DOHH2 (cell line): ENCODE results near the gene SAMD5.

Experiments used
- H3F3A ChIP-seq: fragments of 200-600 bp; sonication (generic), shearing (Covaris generic); 2 replicates; pipeline ENCODE4 v1.6.0; 2016; ENCODE audit warnings: antibody characterized with exemption, mild to moderate bottlenecking; ENCODE audit not compliant: control insufficient read depth, insufficient read depth
- H3K27ac ChIP-seq: fragments of 200-600 bp; sonication (generic); 2 replicates; pipeline ENCODE4 v1.5.1; 2014; ENCODE audit warnings: low read depth, mild to moderate bottlenecking, low read length, moderate library complexity
- H3K27me3 ChIP-seq: fragments of 200-600 bp; sonication (generic); 2 replicates; pipeline ENCODE4 v1.6.1; 2014; ENCODE audit warnings: mild to moderate bottlenecking, low read length, mixed read lengths; ENCODE audit not compliant: control insufficient read depth
- H3K36me3 ChIP-seq: fragments of 200-600 bp; sonication (generic); 2 replicates; pipeline ENCODE4 v1.6.1; 2014; ENCODE audit warnings: mild to moderate bottlenecking, low read length, moderate library complexity, mixed read lengths; ENCODE audit not compliant: control insufficient read depth
- H3K4me1 ChIP-seq: fragments of 200-600 bp; sonication (generic); 2 replicates; pipeline ENCODE4 v1.6.1; 2014; ENCODE audit warnings: mild to moderate bottlenecking, low read length, mixed read lengths; ENCODE audit not compliant: control insufficient read depth
- H3K4me2 ChIP-seq: fragments of 200-600 bp; sonication (generic); 2 replicates; pipeline ENCODE4 v1.6.0; 2014; ENCODE audit warnings: mild to moderate bottlenecking, low read length, moderate library complexity
- H3K4me3 ChIP-seq: fragments of 200-600 bp; sonication (generic); 2 replicates; pipeline ENCODE4 v1.5.1; 2014; ENCODE audit warnings: mild to moderate bottlenecking, low read length, mixed read lengths
- H3K79me2 ChIP-seq: fragments of 200-600 bp; sonication (generic); 2 replicates; pipeline ENCODE4 v1.6.1; 2014; ENCODE audit warnings: mild to moderate bottlenecking, low read length, mixed read lengths; ENCODE audit not compliant: control insufficient read depth
- H3K9me2 ChIP-seq: fragments of 200-600 bp; sonication (generic); replicated peaks from 2 replicates; pipeline ENCODE4 v1.6.1; 2014; ENCODE audit warnings: mild to moderate bottlenecking, low read length, mixed read lengths; ENCODE audit not compliant: control insufficient read depth
- H3K9me3 ChIP-seq: fragments of 200-600 bp; sonication (generic); 2 replicates; pipeline ENCODE4 v1.6.1; 2014; ENCODE audit warnings: antibody characterized with exemption, low read length, mixed read lengths; ENCODE audit not compliant: control insufficient read depth, insufficient read depth
- H4K20me1 ChIP-seq: fragments of 200-600 bp; sonication (generic); 2 replicates; pipeline ENCODE4 v1.6.0; 2014; ENCODE audit warnings: low read depth, mild to moderate bottlenecking, antibody characterized with exemption, low read length, moderate library complexity; ENCODE audit not compliant: control insufficient read depth, insufficient read depth
- EZH2phosphoT487 ChIP-seq: fragments of 200-600 bp; sonication (generic); IDR thresholded peaks from 2 replicates; pipeline ENCODE4 v1.6.1; 2017; ENCODE audit warnings: borderline replicate concordance, mild to moderate bottlenecking, antibody characterized with exemption, low read length, moderate library complexity, mixed read lengths
- TF ChIP-seq, protein P1 (sequence below): fragments of 200-600 bp; sonication (generic); IDR thresholded peaks from one replicate; pipeline ENCODE4 v1.5.1; 2014; ENCODE audit warnings: antibody characterized with exemption, mild to moderate bottlenecking, low read depth, low read length; ENCODE audit not compliant: poor library complexity, severe bottlenecking

Gene SAMD5

DNA sequence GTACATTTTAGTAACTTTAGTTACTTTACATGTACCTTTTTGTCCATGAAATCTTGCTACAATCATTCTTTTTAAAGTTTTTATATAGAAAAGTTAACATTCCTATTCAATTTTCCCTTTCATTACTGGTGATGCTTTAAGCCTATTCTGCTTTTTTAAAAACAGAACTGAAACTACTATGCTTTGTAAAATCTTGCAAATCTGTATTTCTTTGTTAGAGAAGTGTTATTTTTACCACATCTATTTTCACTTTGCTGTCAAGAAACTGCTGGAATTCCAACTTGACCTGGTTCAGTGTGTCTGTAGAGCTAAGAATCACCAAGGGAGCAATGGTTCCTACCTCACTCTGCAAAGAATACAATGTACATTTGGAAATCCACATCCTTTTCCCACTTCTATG, 21.8 kb upstream of the SAMD5 start:
- Histone ChIP-seq H3K36me3 (no peaks in the 10 kb centered on the region), H3K4me2 (no peak overlapping the region), H3K9me2 (no peaks in the 10 kb centered on the region), H3K9me3 (no peaks in the 10 kb centered on the region), H3K79me2 (no peaks in the 10 kb centered on the region), H3K27me3 (no peaks in the 10 kb centered on the region), H3F3A (no peaks in the 10 kb centered on the region), H3K4me1 (no peaks in the 10 kb centered on the region), H3K27ac (no peak overlapping the region), H3K4me3 (no peak overlapping the region), H4K20me1 (no peaks in the 10 kb centered on the region)
- TF ChIP-seq, protein P1, sequence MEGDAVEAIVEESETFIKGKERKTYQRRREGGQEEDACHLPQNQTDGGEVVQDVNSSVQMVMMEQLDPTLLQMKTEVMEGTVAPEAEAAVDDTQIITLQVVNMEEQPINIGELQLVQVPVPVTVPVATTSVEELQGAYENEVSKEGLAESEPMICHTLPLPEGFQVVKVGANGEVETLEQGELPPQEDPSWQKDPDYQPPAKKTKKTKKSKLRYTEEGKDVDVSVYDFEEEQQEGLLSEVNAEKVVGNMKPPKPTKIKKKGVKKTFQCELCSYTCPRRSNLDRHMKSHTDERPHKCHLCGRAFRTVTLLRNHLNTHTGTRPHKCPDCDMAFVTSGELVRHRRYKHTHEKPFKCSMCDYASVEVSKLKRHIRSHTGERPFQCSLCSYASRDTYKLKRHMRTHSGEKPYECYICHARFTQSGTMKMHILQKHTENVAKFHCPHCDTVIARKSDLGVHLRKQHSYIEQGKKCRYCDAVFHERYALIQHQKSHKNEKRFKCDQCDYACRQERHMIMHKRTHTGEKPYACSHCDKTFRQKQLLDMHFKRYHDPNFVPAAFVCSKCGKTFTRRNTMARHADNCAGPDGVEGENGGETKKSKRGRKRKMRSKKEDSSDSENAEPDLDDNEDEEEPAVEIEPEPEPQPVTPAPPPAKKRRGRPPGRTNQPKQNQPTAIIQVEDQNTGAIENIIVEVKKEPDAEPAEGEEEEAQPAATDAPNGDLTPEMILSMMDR, result no peak
- no peak for TF ChIP-seq EZH2phosphoT487

DNA sequence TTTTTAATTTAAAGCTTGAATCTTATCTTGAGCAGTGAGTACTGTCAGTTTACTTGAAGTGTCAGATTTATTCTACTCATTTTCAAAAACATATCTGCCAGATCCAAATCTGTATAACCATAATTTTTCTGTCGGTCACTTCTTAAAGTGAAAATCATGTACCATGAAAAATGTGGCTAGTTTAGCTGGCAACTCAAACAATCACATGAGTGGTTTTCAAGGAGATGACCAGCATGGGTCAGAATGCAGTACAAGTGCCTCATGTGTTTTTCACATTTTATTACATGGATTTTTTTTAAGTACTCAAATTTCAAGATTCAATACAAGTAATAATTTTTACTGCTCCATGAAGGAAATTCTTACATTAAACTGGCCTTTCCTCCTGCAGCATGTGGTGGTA, 11.0 kb upstream of the SAMD5 start:
- H3K9me2 ChIP-seq, result no peaks in the 10 kb centered on the region
- H3K4me1 ChIP-seq, result no peaks in the 10 kb centered on the region
- no peak overlapping the region for H3K4me2 ChIP-seq
- no peaks in the 10 kb centered on the region for H3K27me3 ChIP-seq
- H3K36me3 ChIP-seq, result no peaks in the 10 kb centered on the region
- no peaks in the 10 kb centered on the region for H3K79me2 ChIP-seq
- no peaks in the 10 kb centered on the region for H4K20me1 ChIP-seq
- no peak overlapping the region for H3K27ac ChIP-seq
- H3F3A ChIP-seq, result no peaks in the 10 kb centered on the region
- H3K9me3 ChIP-seq, result peaks cover 3% of the 10 kb centered on the region; the same call in 1 of the 2 replicates
- TF ChIP-seq, protein P1, result no peak
- H3K4me3 ChIP-seq, result no peak overlapping the region

DNA sequence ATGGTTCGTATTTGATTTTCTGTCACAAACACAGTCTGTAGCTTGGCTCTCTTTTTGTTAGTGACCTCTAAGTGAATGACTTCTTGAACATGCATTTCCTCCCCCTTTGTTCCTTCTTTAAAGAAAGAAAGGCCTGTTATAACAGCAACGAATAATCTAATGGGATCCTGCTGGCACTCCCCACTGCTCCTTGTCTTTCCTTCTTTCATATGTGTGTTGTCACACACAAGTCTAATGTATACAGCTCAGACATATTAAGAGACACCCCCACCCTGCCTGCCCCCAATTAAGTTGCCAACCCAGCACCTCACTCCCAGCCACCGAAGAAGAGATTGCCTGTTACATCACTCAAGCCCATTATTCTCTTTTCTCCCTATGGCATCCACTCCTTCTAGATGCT, 4.9 kb upstream of the SAMD5 start:
- no peak overlapping the region for H3K4me2 ChIP-seq
- no peaks in the 10 kb centered on the region for H3F3A ChIP-seq
- H3K4me3 ChIP-seq, result no peak overlapping the region
- H3K27ac ChIP-seq, result no peak overlapping the region
- H3K9me2 ChIP-seq, result no peaks in the 10 kb centered on the region
- H3K79me2 ChIP-seq, result no peaks in the 10 kb centered on the region
- TF ChIP-seq, protein P1, result no peak
- no peak for TF ChIP-seq EZH2phosphoT487
- H3K27me3 ChIP-seq, result peaks cover 13% of the 10 kb centered on the region
- H3K4me1 ChIP-seq, result no peaks in the 10 kb centered on the region
- no peaks in the 10 kb centered on the region for H3K9me3 ChIP-seq
- H3K36me3 ChIP-seq, result no peaks in the 10 kb centered on the region
- no peaks in the 10 kb centered on the region for H4K20me1 ChIP-seq

DNA sequence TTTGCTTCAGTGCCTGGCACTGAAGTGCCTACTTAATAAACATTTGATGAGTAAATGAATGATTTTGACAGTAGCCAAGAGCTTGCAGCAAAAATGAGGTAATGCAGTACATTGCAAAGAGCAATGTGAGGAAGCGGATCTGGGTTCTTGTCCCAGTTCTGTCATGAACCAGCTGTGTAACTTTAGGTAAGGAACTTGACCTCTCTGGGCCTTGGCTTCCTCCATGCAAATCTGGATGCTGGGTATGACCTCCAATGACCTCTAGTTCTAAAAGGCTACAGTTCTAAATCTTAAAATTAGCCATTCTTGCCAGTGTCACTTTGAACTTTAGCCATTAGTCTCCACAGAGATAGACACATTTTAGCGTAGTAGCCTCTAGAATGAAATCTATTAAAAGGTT, 3.6 kb upstream of the SAMD5 start:
- Histone ChIP-seq H3K27me3 (peaks cover 19% of the 10 kb centered on the region), H3K4me1 (no peaks in the 10 kb centered on the region), H3K9me2 (no peaks in the 10 kb centered on the region), H3K79me2 (no peaks in the 10 kb centered on the region), H3K27ac (no peak overlapping the region), H3K36me3 (no peaks in the 10 kb centered on the region), H4K20me1 (no peaks in the 10 kb centered on the region), H3K4me2 (no peak overlapping the region), H3F3A (no peaks in the 10 kb centered on the region), H3K4me3 (no peak overlapping the region), H3K9me3 (no peaks in the 10 kb centered on the region)
- TF ChIP-seq, protein P1, result no peak
- no peak for TF ChIP-seq EZH2phosphoT487
